Testis (tissue), 2 donors: Measurements from ENCODE around the gene SNX13.

Experiments used
- POLR2A ChIP-seq: fragments of 450-650 bp; IDR thresholded peaks from one replicate; pipeline ENCODE4 v1.6.1; 2017; ENCODE audit warnings: antibody characterized with exemption, mild to moderate bottlenecking, moderate library complexity
- TF ChIP-seq, protein P1 (sequence below), 3 experiments: fragments of 450-650 bp in 2 of 3; fragments of 200-600 bp in 1 of 3; sonication (generic) in 1 of 3; IDR thresholded peaks; one replicate each; pipeline ENCODE4 v1.5.1; 2016 to 2019; ENCODE audit warnings: antibody characterized with exemption in 3 of 3, mild to moderate bottlenecking in 2 of 3, moderate library complexity in 1 of 3

- TF ChIP-seq, protein P1, sequence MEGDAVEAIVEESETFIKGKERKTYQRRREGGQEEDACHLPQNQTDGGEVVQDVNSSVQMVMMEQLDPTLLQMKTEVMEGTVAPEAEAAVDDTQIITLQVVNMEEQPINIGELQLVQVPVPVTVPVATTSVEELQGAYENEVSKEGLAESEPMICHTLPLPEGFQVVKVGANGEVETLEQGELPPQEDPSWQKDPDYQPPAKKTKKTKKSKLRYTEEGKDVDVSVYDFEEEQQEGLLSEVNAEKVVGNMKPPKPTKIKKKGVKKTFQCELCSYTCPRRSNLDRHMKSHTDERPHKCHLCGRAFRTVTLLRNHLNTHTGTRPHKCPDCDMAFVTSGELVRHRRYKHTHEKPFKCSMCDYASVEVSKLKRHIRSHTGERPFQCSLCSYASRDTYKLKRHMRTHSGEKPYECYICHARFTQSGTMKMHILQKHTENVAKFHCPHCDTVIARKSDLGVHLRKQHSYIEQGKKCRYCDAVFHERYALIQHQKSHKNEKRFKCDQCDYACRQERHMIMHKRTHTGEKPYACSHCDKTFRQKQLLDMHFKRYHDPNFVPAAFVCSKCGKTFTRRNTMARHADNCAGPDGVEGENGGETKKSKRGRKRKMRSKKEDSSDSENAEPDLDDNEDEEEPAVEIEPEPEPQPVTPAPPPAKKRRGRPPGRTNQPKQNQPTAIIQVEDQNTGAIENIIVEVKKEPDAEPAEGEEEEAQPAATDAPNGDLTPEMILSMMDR (IDR thresholded peaks at IDR 0.05): no peak
- no peak for TF ChIP-seq POLR2A
Measured at GRCh38 chr7:17848516-17848915, 91.8 kb downstream of the SNX13 start.
